Measurements from ENCODE around the gene PPA1.
"Not testable (repeated sequence)": the region's sequence is repeated elsewhere in the genome, so short reads cannot be mapped to it uniquely, and the experiment has no call there.

Gene PPA1

DNA sequence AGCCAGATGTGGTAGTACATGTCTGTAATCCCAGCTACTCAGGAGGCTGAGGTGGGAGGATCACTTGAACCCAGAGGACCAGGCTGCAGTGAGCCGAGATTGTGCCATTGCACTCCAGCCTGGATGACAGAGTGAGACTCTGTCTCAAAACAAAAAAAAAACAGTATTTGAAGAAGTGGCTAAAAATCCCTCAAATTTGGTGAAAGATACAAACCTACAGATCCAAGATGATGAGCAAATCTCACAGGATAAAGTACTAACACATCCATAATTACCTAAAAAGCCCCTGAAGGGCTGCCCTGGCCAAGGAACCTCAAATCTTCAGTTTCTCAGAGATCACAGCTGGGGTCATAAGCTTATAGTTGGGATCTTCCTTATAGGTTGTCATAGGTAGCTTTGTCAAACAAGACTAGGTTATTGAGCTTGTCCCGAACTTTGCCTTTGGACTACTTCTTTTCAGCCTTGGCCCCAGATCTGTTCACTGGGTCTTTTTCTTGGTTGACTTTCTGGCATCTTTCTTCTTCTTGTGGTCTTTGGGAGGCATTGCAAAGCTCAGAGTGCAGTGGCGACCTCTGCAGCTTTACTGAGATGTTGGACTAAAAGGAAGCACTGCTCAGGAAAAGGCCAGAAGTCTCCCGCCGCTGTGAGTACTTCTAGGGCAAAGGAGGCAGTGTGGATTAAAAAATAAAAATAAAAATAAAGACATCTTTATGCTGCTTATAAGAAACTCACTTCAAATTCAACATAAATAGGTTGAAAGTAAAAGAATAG lies 34.3 kb downstream of the PPA1 start:
- DNase-seq, result no peak

DNA sequence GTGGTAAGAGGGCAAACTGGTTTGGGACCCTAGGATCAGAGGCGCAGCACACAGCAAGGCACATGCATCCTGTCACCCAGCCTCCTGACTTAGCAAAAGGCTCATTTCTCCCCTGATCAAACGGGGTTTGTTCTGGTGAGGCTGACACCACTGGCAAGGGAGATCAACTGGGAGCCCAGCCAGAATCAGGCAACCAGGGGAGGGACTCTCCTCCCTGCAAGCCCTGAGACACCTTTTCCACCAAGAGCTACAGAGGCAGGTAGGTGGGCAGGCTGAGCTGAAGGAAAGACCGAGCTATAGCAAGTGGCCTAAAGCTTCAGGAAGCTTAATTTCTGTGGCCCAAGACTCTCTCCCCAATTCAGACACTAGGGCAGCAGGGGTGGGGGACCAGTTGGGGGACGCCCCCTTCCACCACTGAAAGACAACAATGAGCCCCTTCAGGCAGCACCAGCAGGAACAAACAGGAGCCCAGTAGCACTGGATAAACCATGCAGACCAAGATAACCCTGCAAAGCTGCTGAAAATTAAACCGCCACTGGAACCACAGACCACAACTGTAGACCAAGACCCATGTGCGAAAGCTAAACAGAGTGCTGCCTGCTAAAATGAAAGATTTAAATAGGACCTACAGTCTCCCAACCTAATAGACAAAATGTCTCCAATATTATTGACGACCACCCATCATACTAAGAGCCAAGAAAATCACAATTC lies 35.8 kb downstream of the PPA1 start:
- DNase-seq, result no peak

DNA sequence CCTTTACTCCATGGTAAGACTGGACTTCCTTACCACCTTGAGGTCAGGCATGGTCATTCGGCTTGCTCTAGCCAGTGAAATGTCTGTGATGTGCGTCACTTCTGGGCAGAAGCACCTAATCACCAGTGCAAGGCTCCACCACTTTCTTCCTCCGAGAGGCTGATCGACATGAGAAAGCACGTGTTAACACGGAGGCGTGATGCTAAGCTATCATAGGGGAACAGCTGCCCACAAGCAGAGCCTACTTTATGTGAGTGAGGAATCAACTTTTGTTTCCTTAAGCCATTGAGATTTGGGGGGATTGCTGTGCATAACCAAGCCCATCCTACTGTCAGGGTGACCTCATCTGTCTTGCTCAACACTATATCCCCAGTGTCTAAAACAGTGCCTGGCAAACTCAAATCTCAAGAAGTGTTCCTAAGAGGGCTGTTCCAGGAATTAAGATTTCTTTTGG lies 39.8 kb downstream of the PPA1 start:
- no peak for DNase-seq

DNA sequence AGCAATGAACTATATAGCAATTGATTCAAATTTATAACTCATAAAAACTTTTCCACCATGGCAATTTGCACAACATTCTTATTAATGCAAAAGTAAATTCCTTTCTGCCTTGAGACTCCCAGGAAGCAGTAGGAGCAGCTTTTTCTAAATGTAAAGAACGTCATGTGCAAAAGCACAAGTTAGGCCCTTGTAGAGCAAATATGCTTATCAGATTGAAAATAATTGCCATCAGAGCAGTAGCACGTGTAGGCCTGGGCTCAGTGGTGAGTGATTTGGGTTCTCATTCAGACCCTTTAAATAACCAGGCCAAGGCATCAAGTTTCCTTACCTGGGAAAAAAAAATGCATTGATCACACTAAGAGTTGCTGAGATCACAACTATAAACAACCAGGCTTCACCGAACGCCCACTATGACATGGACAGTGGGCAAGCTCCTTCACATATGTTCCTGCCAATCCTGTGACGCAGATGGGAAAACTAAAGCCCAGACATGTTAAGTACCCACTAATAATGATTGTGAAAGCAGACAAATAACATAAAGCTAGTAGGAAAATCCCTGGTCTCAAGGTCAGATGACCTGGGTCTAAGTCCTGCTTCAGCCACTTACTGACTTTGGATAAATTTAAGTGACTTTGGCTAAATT lies 40.8 kb downstream of the PPA1 start:
- no peak for DNase-seq

DNA sequence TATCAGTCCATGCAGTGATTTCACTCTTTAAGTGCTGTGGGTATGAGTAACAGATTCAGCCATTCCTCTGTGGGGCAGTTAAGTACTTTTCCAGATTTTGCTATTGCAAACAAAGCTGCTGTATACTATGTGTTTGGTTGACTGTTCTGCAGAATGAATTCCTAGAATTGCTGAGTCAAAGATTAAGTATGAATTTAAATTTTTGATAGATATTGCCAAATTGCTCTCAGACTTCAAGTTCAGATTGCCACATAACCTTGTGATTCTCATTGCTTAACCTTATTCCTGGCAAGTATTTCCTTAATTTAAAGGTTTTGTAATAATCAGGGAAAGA lies 41.3 kb downstream of the PPA1 start:
- no peak for DNase-seq

DNA sequence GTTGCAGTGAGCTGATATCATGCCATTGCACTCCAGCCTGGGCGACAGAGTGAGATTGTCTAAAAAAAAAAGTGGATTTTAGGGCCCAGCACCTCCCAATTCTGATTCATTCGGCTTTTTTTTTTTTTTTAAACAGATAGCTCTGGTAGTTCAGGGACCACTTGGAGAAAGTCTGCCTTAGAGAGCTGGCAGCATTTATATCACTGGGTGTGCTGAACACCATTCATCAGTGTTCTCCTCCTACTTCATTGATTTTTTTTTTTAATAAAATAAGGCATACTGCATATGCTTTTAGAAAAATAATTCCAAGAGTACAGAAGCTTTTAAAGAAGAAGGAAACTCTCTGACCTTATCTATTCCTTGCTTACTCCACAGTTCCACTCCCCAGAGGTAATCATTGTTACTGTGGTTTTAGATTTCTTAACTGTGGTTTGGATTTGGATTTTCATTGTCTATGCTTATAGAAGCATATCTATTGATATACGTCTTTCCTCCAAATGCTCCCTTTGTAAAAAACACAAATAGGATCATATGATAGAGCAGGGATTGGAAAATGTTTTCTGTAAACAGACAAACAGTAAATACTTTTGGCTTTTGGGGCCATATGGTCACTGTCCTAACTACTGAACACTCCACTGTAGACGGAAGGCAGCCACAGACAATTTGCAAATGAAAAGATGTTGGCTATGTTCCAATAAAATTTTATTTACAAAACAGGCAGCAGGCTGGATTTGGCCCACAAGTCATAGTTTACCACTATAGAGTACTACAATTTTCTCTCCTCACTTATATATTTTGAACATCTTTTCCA lies 41.9 kb downstream of the PPA1 start:
- DNase-seq, result no peak

DNA sequence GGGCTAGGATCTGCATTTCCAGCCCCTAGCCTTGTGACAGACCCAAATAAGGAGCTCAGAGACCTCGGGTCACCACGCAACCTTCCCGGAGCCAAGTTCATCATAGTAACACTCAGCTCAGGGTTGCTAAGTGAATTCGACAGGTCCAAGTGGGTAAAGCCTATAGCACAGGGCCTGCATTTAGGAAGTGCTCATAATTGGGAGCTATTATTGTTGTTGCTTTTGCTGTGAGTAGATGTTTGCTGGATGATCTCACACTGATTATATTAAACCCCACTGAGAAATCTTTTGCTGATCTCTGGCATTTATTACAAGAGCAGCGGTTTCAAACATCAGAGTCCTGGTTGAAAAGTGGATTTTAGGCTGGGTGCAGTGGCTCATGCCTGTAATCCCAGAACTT lies 42.6 kb downstream of the PPA1 start:
- no peak for DNase-seq

DNA sequence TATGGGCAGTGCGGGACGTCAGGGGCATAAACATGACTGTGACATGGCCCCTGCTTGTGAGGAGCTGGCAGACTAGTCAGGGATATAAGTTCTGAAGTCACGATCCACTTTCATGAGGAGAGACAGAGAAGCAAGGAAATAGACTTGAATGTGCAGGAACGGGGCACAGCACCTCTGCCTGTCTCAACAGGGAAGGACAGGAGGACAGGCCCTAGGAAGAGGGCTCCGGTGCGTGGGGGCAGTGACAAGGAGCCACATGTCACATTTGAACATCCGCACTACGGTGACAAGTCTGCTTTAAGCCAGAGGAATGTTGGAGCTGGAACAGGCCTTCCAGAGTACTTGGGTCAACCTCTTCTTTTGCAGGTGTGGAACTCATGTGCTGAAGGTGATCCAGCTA lies 43.1 kb downstream of the PPA1 start:
- DNase-seq, result no peak

DNA sequence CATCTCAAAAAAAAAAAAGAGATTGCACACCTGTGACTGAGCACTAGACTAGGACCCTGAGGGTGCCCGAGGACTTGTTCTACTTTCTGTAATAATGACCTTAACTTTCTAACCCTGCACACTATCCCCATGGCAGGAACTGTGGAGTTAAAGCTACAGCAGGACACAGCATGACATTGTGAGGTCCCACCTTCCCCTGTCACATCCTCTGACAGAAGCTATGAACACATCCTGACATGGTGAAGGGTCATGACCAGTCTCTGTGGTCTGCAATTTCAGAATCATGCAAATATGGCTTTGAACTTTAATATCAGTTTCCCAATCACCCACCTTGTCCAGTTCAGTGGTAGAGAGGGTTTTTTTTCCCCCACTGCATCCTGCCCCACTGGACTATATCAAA lies 44.5 kb downstream of the PPA1 start:
- no peak for DNase-seq

DNA sequence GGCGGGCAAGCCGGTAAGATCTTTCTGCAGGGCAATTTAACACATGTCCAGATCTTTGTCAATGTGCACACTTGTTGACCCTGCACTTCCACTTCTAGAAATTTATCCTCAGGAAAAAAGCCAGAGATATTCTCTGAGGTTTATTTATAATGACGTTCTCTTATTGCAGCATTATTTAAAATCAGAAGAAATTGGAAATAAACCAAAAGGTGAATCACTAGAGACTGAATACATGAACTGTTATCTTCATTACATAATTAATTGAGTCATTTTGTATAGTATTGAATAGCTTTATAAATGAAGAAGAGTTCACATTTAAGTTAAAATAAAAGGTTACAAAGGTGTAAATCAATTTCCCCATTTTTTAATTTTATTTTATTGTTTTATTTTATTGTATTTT lies 46.7 kb downstream of the PPA1 start:
- no peak for DNase-seq

DNA sequence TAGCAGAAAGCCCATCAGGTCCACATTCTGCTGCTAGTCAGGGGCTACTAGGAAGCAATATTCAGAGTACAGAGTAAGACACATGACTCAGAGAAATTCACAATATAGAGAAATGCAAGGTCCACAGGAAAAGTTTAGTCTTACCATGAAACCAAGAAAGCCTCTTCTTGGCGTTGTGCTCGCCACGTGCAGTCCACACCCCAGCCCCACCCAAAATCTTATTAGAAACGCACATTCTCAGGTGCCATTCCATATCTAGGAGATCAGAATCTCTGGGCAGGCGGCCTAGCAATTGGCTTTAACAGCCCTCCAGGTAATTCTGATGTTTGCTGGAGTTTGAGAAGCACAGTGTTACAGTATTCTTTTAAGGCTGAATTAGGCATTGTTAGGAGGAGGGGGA lies 47.1 kb downstream of the PPA1 start:
- no peak for DNase-seq

DNA sequence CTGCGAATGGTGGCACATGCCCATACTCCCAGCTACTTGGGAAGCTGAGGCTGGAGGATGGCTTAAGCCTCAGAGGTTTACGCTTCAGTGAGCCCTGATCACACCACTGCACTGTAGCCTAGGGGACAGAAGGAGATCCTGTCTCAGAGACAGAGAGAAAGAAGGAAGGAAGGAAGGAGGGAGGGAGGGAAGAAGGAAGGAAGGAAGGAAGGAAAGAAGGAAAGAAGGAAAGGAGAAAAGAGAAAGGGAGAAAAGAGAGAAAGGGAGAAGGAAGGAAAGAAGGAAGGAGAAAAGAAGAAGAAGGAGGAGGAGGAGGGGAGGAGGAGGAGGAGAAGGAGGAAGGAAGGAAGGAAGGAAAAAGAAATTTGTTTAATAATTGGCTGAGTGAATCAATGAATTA lies 49.9 kb downstream of the PPA1 start:
- DNase-seq, result no peak

DNA sequence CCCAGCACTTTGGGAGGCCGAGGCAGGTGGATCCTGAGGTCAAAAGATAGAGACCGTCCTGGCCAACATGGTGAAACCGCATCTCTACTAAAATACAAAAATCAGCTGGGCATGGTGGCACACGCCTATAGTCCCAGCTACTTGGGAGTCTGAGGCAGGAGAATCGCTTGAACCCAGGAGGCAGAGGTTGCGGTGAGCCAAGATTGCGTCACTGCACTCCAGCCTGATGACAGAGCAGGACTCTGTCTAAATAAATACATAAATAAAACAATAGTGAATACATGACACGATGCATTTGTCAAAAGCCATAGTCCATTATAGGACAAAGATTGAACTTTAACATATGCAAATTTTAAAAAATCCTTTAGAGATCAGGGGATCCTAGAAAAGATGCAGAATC lies 54.0 kb downstream of the PPA1 start:
- not testable (repeated sequence) for DNase-seq

DNA sequence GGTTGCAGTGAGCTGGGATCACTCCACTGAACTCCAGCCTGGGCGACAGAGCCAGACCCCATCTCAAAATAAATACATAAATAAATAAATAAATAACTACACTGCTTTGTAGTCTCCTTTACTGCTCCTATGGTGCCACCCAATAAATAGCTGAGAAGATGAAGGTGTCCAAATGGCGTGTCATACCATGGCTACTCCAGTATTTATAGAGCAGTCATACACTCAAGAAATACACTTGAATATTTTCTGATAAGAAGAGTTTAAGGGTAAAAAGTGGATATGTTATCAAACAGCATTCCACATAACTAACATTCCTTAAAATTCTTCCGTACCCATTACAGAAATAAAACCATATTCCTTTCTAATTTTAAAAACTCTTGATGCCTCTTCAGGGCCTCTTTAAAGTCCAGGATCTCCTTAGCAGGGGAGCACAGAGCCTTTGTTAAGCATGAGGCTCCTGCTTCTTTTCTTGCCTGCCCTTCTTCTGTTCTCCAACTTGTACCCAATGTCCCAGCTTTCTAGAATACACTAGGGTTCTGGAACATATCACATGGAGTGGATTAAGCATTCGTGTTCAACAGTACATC lies 55.0 kb downstream of the PPA1 start:
- DNase-seq, result no peak

DNA sequence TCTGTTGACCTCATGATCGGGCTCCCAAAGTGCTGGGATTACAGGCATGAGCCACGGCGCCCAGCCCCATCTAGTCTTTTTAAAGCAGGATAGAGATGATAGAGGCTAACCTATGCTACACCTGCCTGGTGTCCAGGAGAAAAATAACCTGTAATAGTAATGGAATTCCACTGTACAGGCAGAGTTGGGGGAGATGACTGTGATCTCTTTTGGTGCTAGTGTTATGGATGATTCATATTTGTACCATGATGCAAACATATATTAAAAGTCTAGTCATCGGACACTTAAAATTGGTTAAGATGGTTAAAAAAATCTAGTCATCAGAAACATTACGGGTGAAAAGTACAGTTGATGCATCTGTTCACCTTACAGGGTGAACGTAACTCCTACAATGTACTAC lies 56.8 kb downstream of the PPA1 start:
- no peak for DNase-seq

DNA sequence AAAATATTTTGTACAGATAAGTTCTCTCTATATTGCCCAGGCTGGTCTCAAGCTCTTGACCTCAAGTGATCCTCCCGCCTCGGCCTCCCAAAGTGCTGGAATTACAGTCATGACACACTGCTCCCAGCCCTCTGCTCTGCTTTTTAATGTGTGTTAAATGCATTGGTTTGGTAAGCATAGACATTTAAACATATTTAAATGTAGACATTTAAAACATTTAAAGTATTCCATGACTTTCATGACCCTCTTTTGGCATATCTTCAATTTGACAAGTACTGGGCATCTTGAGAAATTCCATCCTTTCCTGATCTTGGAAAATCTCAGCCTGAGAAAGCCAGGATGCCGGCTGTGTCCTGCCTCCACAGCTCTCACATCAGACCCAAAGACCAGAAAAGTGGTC lies 57.7 kb downstream of the PPA1 start:
- no peak for DNase-seq

DNA sequence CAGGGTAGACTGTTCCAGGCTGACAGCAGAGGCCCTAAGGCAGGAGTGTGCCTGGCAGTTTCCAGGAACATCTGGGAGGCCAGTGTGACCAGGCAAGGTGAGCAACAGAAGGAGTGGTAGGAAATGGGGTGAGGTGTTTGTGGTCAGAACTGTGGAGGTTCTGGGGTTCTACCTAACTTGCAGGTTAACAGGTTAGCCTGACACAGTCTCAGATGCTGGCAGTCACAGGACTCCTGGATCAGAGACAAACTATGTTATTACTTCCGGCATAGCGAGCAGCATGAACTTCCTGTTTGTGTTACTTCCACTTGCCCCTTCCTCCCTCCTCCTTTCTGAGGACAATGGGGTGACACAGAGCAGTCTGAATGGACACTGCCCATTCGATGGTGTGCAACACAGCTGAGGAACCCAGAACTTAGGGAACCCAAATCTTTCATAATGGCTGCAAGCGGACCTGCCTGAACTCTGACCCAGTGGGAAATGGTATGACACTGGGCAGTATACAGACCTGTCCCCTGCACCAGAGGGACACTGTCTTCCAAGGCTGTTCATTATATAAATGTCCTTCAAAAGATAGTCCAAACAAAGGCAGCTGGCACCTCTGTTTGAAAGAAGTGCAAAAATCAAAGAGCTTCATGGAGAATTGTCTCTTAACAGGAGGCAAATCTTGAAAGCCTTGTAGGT lies 59.0 kb downstream of the PPA1 start:
- no peak for DNase-seq

DNA sequence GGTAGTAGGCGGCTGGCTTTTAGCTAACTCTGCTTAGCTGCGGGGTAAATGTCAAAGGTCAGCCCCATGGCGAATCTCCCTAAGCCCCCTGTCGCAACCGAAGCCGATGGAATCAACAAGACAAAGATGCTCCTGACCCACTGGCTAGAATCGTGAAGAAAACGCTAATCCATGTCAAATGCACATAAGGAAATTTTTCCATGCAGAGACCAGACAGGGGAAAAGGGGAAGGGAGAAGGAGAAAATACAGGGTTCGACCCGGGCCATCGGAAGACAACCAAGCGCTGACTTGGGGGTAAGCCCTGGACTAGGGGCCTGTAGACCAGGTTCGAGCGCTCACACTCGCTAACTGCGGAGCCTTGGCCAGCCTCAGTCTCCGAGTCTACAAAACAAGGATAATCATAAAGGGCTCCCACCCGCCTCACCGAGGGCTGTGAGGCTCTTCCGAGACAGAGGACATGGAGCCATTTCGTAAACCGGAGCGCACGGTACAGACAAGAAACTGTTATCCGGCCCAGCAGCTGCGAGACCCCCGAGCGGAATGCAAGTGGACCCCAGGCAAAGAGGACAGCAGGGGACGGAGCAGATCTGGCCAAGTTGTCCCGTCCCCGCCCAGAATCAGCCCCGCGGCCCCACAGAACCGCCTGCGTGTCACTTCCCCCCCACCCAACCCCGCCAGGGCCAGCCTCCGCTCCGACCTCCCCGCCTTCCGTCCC lies 63.4 kb downstream of the PPA1 start:
- peak; percentile 16 for DNase-seq

DNA sequence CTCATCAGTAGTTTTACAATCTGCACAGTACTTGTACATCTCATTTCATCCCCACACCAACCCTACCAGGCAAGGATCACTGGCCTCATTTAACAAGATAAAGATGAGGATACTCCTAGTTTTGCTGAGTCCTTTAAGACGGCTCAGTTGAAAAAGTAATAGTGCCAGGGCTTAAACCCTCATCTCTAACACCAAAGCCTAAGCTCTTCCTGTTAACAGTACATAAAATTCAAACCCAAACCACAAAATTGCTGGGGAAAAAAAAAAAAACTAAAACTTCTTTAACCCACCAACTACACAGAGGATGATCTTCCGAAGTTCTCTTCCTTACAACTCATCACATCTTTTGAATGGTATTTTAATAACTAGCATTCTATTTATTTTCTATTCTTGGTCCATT lies 64.2 kb downstream of the PPA1 start:
- DNase-seq, result no peak

DNA sequence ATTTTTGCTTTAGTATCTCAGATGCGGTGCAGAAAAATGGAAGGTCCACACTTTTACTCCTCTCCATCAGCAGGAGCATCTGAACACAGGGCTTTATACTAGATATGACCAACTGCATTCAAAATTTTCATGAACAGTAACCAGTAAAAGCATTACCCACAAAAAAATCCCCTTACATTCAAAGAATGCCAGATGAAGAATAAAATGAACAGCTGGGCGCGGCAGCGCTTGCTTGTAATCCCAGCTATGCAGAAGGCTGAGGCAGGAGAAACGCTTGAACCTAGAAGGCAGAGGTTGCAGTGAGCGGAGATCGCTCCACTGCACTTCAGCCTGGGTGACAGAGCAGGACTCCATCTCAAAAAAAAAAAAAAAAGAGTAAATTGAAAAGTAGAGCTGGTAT lies 66.0 kb downstream of the PPA1 start:
- no peak for DNase-seq

DNA sequence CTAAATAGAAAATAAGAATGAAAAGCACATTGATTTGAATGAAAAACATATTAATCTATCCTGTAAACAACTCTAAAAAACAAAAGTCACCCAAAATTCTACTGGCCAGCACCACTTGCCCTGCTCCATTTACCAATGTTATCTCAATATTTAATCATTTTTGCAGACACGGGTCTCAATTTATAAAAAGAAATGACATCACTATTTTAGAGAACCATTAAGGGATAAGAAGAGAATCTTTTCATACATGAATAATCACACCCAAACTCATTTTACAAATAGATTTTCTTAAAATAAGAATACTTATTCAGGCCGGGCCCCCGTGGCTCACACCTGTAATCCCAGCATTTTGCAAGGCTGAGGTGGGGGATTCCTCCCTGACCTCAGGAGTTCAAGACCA lies 66.8 kb downstream of the PPA1 start:
- no peak for DNase-seq

DNA sequence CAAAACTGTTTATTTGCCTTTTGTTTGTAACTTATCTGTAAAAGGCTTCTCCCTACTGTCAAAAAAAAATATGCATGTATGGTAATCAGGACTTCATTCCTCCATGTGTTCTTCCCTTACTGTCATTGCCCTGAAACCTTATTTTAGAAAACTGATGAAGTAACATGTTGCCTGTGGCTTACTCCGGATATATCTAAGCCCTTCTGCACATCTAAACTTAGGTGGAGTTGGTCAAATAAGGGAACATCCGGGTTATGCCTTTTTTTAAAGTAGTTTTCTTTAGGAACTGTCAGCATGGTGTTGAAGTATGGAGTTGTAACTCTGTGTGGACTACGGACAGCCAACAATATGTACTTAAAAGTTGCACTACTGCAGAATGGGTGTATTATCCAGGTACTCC lies 69.1 kb downstream of the PPA1 start:
- DNase-seq, result no peak

Data from activated naive CD4-positive, alpha-beta T cell treated with anti-CD3 and anti-CD28 coated beads, Interleukin-2, amount 50 U/mL, for 16 hours (primary cell).